ENCODE data around the gene HIC1.

The HIC1 gene

GRCh38 chr17:2074919-2075318, 20.0 kb downstream of the HIC1 start:
- H3K4me1 ChIP-seq (ENCODE audit: insufficient read depth, low read length): no peaks in the 10 kb centered on the region
- no peak overlapping the region for H2AFZ ChIP-seq (ENCODE audit: low read depth, low read length)
- H3K9me3 ChIP-seq (ENCODE audit: low read length): no peaks in the 10 kb centered on the region
- H3K36me3 ChIP-seq (ENCODE audit: insufficient read depth, low read length): peaks cover 58% of the 10 kb centered on the region
- no peak overlapping the region for H3K4me3 ChIP-seq (ENCODE audit: low read length)
- H3K27me3 ChIP-seq (ENCODE audit: insufficient read depth, low read length): no peaks in the 10 kb centered on the region

GRCh38 chr17:2075336-2076086, 20.6 kb downstream of the HIC1 start:
- no peaks in the 10 kb centered on the region for H3K27me3 ChIP-seq (ENCODE audit: insufficient read depth, low read length)
- no peaks in the 10 kb centered on the region for H3K4me1 ChIP-seq (ENCODE audit: insufficient read depth, low read length)
- H3K4me3 ChIP-seq (ENCODE audit: low read length): no peak overlapping the region
- no peak overlapping the region for H2AFZ ChIP-seq (ENCODE audit: low read depth, low read length)
- peaks cover 52% of the 10 kb centered on the region for H3K36me3 ChIP-seq (ENCODE audit: insufficient read depth, low read length)
- no peaks in the 10 kb centered on the region for H3K9me3 ChIP-seq (ENCODE audit: low read length)

GRCh38 chr17:2076087-2076984, 21.4 kb downstream of the HIC1 start:
- Histone ChIP-seq H3K9me3 (ENCODE audit: low read length) (no peaks in the 10 kb centered on the region), H2AFZ (ENCODE audit: low read depth, low read length) (no peak overlapping the region), H3K4me3 (ENCODE audit: low read length) (no peak overlapping the region), H3K27me3 (ENCODE audit: insufficient read depth, low read length) (no peaks in the 10 kb centered on the region), H3K4me1 (ENCODE audit: insufficient read depth, low read length) (no peaks in the 10 kb centered on the region), H3K36me3 (ENCODE audit: insufficient read depth, low read length) (peaks cover 52% of the 10 kb centered on the region)

GRCh38 chr17:2077040-2077439, 22.1 kb downstream of the HIC1 start:
- Histone ChIP-seq H2AFZ (ENCODE audit: low read depth, low read length) (no peak overlapping the region), H3K9me3 (ENCODE audit: low read length) (no peaks in the 10 kb centered on the region), H3K36me3 (ENCODE audit: insufficient read depth, low read length) (peaks cover 58% of the 10 kb centered on the region), H3K27me3 (ENCODE audit: insufficient read depth, low read length) (no peaks in the 10 kb centered on the region), H3K4me3 (ENCODE audit: low read length) (no peak overlapping the region), H3K4me1 (ENCODE audit: insufficient read depth, low read length) (no peaks in the 10 kb centered on the region)

GRCh38 chr17:2081564-2081963, 26.7 kb downstream of the HIC1 start:
- Histone ChIP-seq H3K4me1 (ENCODE audit: insufficient read depth, low read length) (no peaks in the 10 kb centered on the region), H3K27me3 (ENCODE audit: insufficient read depth, low read length) (no peaks in the 10 kb centered on the region), H2AFZ (ENCODE audit: low read depth, low read length) (no peak overlapping the region), H3K4me3 (ENCODE audit: low read length) (no peak overlapping the region), H3K36me3 (ENCODE audit: insufficient read depth, low read length) (peaks cover 56% of the 10 kb centered on the region), H3K9me3 (ENCODE audit: low read length) (no peaks in the 10 kb centered on the region)

- H3K36me3 ChIP-seq (ENCODE audit: insufficient read depth, low read length): peaks cover 50% of the 10 kb centered on the region
- H3K4me3 ChIP-seq (ENCODE audit: low read length): no peak overlapping the region
- H3K4me1 ChIP-seq (ENCODE audit: insufficient read depth, low read length): no peaks in the 10 kb centered on the region
- no peaks in the 10 kb centered on the region for H3K9me3 ChIP-seq (ENCODE audit: low read length)
- no peak overlapping the region for H2AFZ ChIP-seq (ENCODE audit: low read depth, low read length)
- H3K27me3 ChIP-seq (ENCODE audit: insufficient read depth, low read length): no peaks in the 10 kb centered on the region
Measured at GRCh38 chr17:2082003-2082781, 27.3 kb downstream of the HIC1 start.

GRCh38 chr17:2083613-2084035, 28.7 kb downstream of the HIC1 start:
- Histone ChIP-seq H3K4me3 (ENCODE audit: low read length) (no peak overlapping the region), H3K27me3 (ENCODE audit: insufficient read depth, low read length) (no peaks in the 10 kb centered on the region), H3K4me1 (ENCODE audit: insufficient read depth, low read length) (no peaks in the 10 kb centered on the region), H2AFZ (ENCODE audit: low read depth, low read length) (no peak overlapping the region), H3K36me3 (ENCODE audit: insufficient read depth, low read length) (peaks cover 41% of the 10 kb centered on the region), H3K9me3 (ENCODE audit: low read length) (no peaks in the 10 kb centered on the region)

GRCh38 chr17:2084036-2084765, 29.3 kb downstream of the HIC1 start:
- Histone ChIP-seq H3K4me1 (ENCODE audit: insufficient read depth, low read length) (no peaks in the 10 kb centered on the region), H3K9me3 (ENCODE audit: low read length) (no peaks in the 10 kb centered on the region), H2AFZ (ENCODE audit: low read depth, low read length) (no peak overlapping the region), H3K4me3 (ENCODE audit: low read length) (no peak overlapping the region), H3K36me3 (ENCODE audit: insufficient read depth, low read length) (peaks cover 40% of the 10 kb centered on the region), H3K27me3 (ENCODE audit: insufficient read depth, low read length) (no peaks in the 10 kb centered on the region)

- no peak overlapping the region for H2AFZ ChIP-seq (ENCODE audit: low read depth, low read length)
- H3K36me3 ChIP-seq (ENCODE audit: insufficient read depth, low read length): peaks cover 36% of the 10 kb centered on the region
- no peaks in the 10 kb centered on the region for H3K27me3 ChIP-seq (ENCODE audit: insufficient read depth, low read length)
- H3K9me3 ChIP-seq (ENCODE audit: low read length): no peaks in the 10 kb centered on the region
- H3K4me3 ChIP-seq (ENCODE audit: low read length): no peak overlapping the region
- no peaks in the 10 kb centered on the region for H3K4me1 ChIP-seq (ENCODE audit: insufficient read depth, low read length)
Measured at GRCh38 chr17:2084766-2085647, 30.1 kb downstream of the HIC1 start.

- Histone ChIP-seq H3K4me1 (ENCODE audit: insufficient read depth, low read length) (no peaks in the 10 kb centered on the region), H3K27me3 (ENCODE audit: insufficient read depth, low read length) (no peaks in the 10 kb centered on the region), H3K4me3 (ENCODE audit: low read length) (no peak overlapping the region), H3K9me3 (ENCODE audit: low read length) (no peaks in the 10 kb centered on the region), H3K36me3 (ENCODE audit: insufficient read depth, low read length) (peaks cover 36% of the 10 kb centered on the region), H2AFZ (ENCODE audit: low read depth, low read length) (no peak overlapping the region)
Measured at GRCh38 chr17:2085648-2085949, 30.7 kb downstream of the HIC1 start.

GRCh38 chr17:2086306-2086705, 31.4 kb downstream of the HIC1 start:
- no peak overlapping the region for H2AFZ ChIP-seq (ENCODE audit: low read depth, low read length)
- peaks cover 31% of the 10 kb centered on the region for H3K36me3 ChIP-seq (ENCODE audit: insufficient read depth, low read length)
- H3K9me3 ChIP-seq (ENCODE audit: low read length): no peaks in the 10 kb centered on the region
- H3K4me1 ChIP-seq (ENCODE audit: insufficient read depth, low read length): no peaks in the 10 kb centered on the region
- no peak overlapping the region for H3K4me3 ChIP-seq (ENCODE audit: low read length)
- no peaks in the 10 kb centered on the region for H3K27me3 ChIP-seq (ENCODE audit: insufficient read depth, low read length)
